GM10266 (cell line): ENCODE data around the gene TMEM14A.
"Not testable (repeated sequence)": the region's sequence is repeated elsewhere in the genome, so short reads cannot be mapped to it uniquely, and the experiment has no call there.

Source experiments
- DNase-seq: peaks from one replicate; pipeline ENCODE4 v3.0.0; 2012; ENCODE audit errors: extremely low spot score
- TF ChIP-seq, protein P1 (sequence below): IDR thresholded peaks from 2 replicates; pipeline ENCODE4 v1.5.1; 2012; ENCODE audit warnings: mild to moderate bottlenecking, low read depth; ENCODE audit not compliant: control insufficient read depth, insufficient read depth; ENCODE audit errors: missing control alignments

The TMEM14A gene

DNA sequence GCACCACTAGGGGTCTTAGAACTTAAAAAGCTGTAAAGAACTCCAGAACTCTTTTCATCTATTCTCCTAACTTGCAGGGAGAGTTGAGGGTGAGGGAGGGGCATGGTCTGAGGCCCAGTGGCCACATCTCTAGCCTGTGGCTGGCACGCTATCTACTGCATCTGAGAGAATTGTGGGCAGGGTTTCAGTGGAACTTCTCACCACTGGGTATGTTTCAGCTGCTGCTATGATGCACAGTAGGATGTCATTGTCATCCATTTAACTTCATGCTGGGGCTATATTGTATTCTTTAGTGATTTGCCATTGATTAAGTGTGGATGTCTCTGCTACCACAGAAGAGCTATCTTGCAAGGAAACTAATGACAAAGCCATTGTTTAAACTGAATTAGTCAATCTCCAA, 4.5 kb downstream of the TMEM14A start:
- DNase-seq = no peak
- TF ChIP-seq, protein P1, sequence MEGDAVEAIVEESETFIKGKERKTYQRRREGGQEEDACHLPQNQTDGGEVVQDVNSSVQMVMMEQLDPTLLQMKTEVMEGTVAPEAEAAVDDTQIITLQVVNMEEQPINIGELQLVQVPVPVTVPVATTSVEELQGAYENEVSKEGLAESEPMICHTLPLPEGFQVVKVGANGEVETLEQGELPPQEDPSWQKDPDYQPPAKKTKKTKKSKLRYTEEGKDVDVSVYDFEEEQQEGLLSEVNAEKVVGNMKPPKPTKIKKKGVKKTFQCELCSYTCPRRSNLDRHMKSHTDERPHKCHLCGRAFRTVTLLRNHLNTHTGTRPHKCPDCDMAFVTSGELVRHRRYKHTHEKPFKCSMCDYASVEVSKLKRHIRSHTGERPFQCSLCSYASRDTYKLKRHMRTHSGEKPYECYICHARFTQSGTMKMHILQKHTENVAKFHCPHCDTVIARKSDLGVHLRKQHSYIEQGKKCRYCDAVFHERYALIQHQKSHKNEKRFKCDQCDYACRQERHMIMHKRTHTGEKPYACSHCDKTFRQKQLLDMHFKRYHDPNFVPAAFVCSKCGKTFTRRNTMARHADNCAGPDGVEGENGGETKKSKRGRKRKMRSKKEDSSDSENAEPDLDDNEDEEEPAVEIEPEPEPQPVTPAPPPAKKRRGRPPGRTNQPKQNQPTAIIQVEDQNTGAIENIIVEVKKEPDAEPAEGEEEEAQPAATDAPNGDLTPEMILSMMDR = no peak

DNA sequence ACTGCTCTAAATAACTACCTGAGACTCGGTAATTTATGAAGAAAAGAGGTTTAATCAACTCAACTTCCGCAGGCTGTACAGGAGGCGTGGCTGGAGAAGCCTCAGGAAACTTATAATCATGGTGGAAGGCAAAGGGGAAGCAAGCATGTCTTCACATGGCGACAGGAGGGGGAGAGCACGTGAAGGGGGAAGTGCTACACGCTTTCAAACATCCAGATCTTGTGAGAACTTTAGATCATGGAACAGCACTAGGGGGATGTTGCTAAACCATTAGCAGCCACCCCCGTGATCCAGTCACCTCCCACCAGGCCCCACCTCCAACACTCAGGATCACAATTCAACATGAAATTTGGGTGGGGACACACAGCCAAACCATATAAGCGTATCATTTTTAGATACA, 5.7 kb downstream of the TMEM14A start:
- DNase-seq = not testable (repeated sequence)

DNA sequence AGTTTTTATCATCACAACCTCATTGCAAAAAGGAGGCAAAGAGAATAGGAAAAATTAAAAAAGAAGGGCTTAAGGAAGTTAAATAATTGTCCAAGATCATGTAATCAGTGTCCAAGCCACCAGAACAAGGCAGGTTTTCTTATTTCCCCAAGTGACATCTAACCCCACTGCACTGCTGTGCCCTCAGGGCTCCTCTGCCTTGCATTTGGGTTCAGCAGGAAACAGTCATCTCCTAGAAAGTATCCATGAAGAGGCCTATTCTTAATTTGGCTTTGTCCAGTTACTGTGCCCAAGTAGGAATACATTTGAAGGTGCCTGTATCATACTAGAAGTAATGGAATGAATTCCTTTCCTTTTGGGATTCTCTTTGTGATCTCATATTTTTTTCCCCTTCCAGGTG, 10.5 kb downstream of the TMEM14A start:
- TF ChIP-seq, protein P1 = no peak
- no peak for DNase-seq

DNA sequence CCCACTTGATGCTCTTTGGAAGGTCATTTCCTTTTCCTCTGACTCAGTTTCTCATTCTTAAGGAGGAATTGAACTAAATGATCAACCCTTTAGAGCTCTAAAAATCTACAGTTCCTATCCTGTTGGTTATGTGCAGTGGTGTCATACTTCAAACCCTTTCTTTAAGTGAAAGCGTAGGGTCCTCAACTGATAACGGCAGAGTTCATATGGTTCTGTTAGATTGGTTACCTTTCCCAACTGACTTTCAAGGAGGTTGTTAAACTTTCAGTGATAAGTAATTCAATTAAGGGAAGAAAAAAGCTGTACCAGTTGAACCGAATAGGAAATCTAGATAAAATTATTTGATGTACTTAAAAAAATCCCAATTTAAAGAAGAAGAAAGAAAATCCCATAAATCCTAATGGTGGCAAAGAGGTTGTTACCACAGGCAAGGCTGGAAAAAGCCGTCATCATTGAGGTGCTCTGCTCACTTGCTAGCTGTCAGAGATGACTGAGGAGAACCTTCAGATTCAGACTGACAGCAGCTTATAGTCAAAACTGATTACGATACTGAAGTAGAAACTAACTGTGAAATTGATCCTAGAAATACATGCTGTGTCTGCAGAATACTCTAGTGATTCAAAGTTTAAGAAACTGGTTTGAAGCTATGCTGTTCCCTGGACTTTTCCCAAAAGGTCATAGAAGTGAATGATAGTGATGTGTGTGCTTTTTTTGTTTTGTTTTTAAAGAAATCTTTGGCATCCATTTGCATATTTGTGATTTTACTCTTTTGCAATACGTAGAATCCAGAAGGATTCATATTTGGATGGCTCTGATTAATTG, 16.2 kb downstream of the TMEM14A start:
- DNase-seq = no peak
- TF ChIP-seq, protein P1 = no peak

DNA sequence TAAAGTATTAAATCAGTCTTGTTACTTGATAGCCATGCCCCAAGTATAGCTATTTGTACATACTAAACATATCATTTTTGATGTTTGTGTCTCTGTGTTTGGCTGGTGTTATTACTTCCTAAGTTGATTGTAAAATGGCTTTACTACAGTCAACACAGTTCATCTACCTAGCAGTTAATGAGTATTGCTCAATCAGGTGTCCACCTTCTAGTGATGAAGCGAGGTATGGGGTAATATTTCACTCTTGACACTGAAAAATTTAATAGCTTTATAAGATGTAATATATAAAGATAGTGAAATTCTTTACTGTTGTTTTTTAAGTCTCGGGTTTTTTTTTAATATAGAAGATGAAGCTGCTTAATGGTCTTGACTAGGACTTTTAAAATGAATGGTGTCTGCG, 18.9 kb downstream of the TMEM14A start:
- no peak for DNase-seq
- TF ChIP-seq, protein P1 = no peak

DNA sequence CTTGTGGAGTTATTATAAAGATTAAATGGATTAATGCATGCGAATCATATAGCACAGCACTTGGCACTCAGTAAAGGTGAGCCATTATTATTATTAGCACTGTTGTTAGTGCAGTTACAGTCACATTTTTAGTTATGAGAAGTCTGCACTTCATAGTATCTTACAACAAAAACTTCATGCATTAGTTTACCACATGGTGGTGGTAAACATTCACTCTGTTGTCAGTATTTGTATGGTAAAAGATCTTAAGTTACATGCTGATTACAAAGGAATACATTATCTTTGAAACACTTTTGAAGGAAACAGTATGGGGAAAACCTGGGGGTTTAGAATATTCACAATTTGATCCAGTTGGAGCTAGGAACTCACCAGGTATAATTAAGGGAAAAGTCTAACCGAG, 20.8 kb downstream of the TMEM14A start:
- TF ChIP-seq, protein P1 = no peak
- no peak for DNase-seq

DNA sequence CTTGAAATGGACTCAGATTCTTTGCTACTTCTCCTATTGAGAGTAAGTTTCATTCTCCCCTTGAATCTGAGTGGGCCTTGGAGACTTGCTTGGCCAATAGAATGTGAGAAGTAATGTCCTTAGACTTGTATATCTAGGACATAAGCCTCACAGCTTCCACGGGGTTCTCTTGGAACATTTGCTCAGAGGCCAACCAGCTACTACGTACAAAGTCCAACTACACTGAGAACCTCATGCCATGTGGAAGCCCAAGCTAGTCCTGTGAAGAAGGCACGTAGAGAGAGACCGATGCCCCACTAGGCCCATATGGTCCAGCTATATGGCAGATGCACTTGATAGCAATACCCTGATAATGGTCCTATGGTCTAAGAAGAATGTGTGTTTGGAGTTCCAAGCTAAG, 22.9 kb downstream of the TMEM14A start:
- DNase-seq = no peak
- TF ChIP-seq, protein P1 = no peak
